Sigmoid colon (tissue), 4 donors: ENCODE data around the gene NCOA7.

Experiments used
- EP300 ChIP-seq, 4 donors: sonication (generic); formaldehyde crosslinking; IDR thresholded peaks; one replicate each; pipeline ENCODE4 v1.6.1; 2017; ENCODE audit warnings: antibody characterized with exemption in 4 of 4
- POLR2AphosphoS5 ChIP-seq, 4 donors: sonication (generic); formaldehyde crosslinking; IDR thresholded peaks; one replicate each; pipeline ENCODE4 v1.6.1; 2017; ENCODE audit warnings: antibody characterized with exemption in 4 of 4

GRCh38 chr6:125924169-125924568, 133.4 kb downstream of the NCOA7 start:
- no peak for TF ChIP-seq EP300 (IDR thresholded peaks at IDR 0.05)
- no peak for TF ChIP-seq POLR2AphosphoS5 (IDR thresholded peaks at IDR 0.05)
